Suprapubic skin (tissue), 4 donors: ENCODE data around the gene WDR86. TPM values are rescaled to one million over a fixed set of nuclear protein-coding genes. Genes with fewer than 3 reads are reported as not detected.
A peak's percentile ranks its signal among the peaks of the same experiment; 100 is the strongest.

Experiments
- DNase-seq, 2 donors: peaks; one replicate each; pipeline ENCODE4 v3.0.0-alpha.2; 2019; ENCODE audit warnings: low spot score in 2 of 2
- H3K27ac ChIP-seq: fragments of 200-600 bp; sonication (generic); one replicate; pipeline ENCODE4 v1.5.1; 2019
- H3K27me3 ChIP-seq: fragments of 200-600 bp; sonication (generic); one replicate; pipeline ENCODE4 v1.5.1; 2019
- H3K36me3 ChIP-seq: fragments of 200-600 bp; sonication (generic); one replicate; pipeline ENCODE4 v1.5.1; 2019
- H3K4me1 ChIP-seq: fragments of 200-600 bp; sonication (generic); one replicate; pipeline ENCODE4 v1.5.1; 2019
- H3K4me3 ChIP-seq: fragments of 200-600 bp; sonication (generic); one replicate; pipeline ENCODE4 v1.5.1; 2019; ENCODE audit warnings: mild to moderate bottlenecking
- H3K9me3 ChIP-seq: fragments of 200-600 bp; sonication (generic); one replicate; pipeline ENCODE4 v1.5.1; 2019
- CTCF ChIP-seq, 2 donors: fragments of 200-600 bp in 1 of 2; fragments of 450-650 bp in 1 of 2; sonication (generic) in 1 of 2; IDR thresholded peaks; one replicate each; pipeline ENCODE4 v1.5.1; 2016 to 2019; ENCODE audit warnings: antibody characterized with exemption in 2 of 2, mild to moderate bottlenecking in 1 of 2, moderate library complexity in 1 of 2
- EP300 ChIP-seq: sonication (generic); formaldehyde crosslinking; IDR thresholded peaks from one replicate; pipeline ENCODE4 v1.6.1; 2017; ENCODE audit warnings: antibody characterized with exemption
- POLR2A ChIP-seq, 2 donors: fragments of 450-650 bp; IDR thresholded peaks; one replicate each; pipeline ENCODE4 v1.6.1; 2017; ENCODE audit warnings: antibody characterized with exemption in 2 of 2, mild to moderate bottlenecking in 2 of 2, moderate library complexity in 2 of 2
- POLR2AphosphoS5 ChIP-seq, 3 donors: sonication (generic); formaldehyde crosslinking; IDR thresholded peaks; one replicate each; pipeline ENCODE4 v1.6.1; 2017; ENCODE audit warnings: antibody characterized with exemption in 3 of 3
- WGBS: methylation state at CpG from one replicate; pipeline ENCODE4 v1.1.5; 2018; 5-methylcytosine and 5-hydroxymethylcytosine counted together
- total RNA-seq, 4 donors: library from RNA; depleted of rRNA; stranded (reverse); fragments of >200 nt; gene quantifications; one replicate each; pipeline ENCODE4 v1.1.0, GENCODE V29; 2016

The WDR86 gene
- total RNA-seq, 4 donors from 2014 or later: 0.81 to 2.8 (median 1.4) TPM; not detected in 1

GRCh38 chr7:151408839-151409666, 785 bp downstream of the WDR86 start:
- WGBS: 17% methylated on average over 35 of the region's 61 CpGs
- H3K27me3 ChIP-seq: peaks cover 54% of the 10 kb centered on the region
- H3K4me1 ChIP-seq: peaks cover 28% of the 10 kb centered on the region
- DNase-seq: no peak
- H3K9me3 ChIP-seq: no peaks in the 10 kb centered on the region
- peak overlapping the region; percentile 64 for H3K27ac ChIP-seq
- no peaks in the 10 kb centered on the region for H3K36me3 ChIP-seq
- peak overlapping the region; percentile 54 for H3K4me3 ChIP-seq
- TF ChIP-seq POLR2AphosphoS5 (IDR thresholded peaks at IDR 0.05): no peak

GRCh38 chr7:151408498-151408838, 1.4 kb downstream of the WDR86 start:
- Histone ChIP-seq H3K36me3 (no peaks in the 10 kb centered on the region), H3K9me3 (no peaks in the 10 kb centered on the region), H3K27me3 (peaks cover 50% of the 10 kb centered on the region), H3K4me3 (no peak overlapping the region), H3K27ac (no peak overlapping the region), H3K4me1 (peaks cover 33% of the 10 kb centered on the region)
- whole genome bisulfite sequencing: 72% methylated on average over 7 of the region's 7 CpGs
- DNase-seq: no peak
- TF ChIP-seq POLR2A (IDR thresholded peaks at IDR 0.05) (no peak), CTCF (IDR thresholded peaks at IDR 0.05) (no peak), EP300 (no peak), POLR2AphosphoS5 (IDR thresholded peaks at IDR 0.05) (no peak)

- Histone ChIP-seq H3K27ac (no peak overlapping the region), H3K4me3 (no peak overlapping the region), H3K36me3 (no peaks in the 10 kb centered on the region), H3K27me3 (peaks cover 44% of the 10 kb centered on the region), H3K9me3 (no peaks in the 10 kb centered on the region), H3K4me1 (peaks cover 33% of the 10 kb centered on the region)
- TF ChIP-seq POLR2AphosphoS5 (IDR thresholded peaks at IDR 0.05): no peak
- TF ChIP-seq POLR2A (IDR thresholded peaks at IDR 0.05): no peak
- no peak for TF ChIP-seq CTCF (IDR thresholded peaks at IDR 0.05)
- TF ChIP-seq EP300: no peak
- no peak for DNase-seq
- WGBS: 85% methylated on average over 7 of the region's 9 CpGs
Measured at GRCh38 chr7:151406886-151407583, 2.8 kb downstream of the WDR86 start.

- Histone ChIP-seq H3K4me1 (peaks cover 33% of the 10 kb centered on the region), H3K36me3 (no peaks in the 10 kb centered on the region), H3K9me3 (no peaks in the 10 kb centered on the region), H3K4me3 (no peak overlapping the region), H3K27me3 (peaks cover 36% of the 10 kb centered on the region), H3K27ac (no peak overlapping the region)
- 88% methylated on average over 20 of the region's 24 CpGs for WGBS
- no peak for DNase-seq
- TF ChIP-seq EP300: no peak
- TF ChIP-seq CTCF (IDR thresholded peaks at IDR 0.05): no peak
- no peak for TF ChIP-seq POLR2A (IDR thresholded peaks at IDR 0.05)
- TF ChIP-seq POLR2AphosphoS5 (IDR thresholded peaks at IDR 0.05): no peak
Measured at GRCh38 chr7:151406051-151406875, 3.6 kb downstream of the WDR86 start.

GRCh38 chr7:151405588-151405987, 4.2 kb downstream of the WDR86 start:
- Histone ChIP-seq H3K4me3 (no peak overlapping the region), H3K36me3 (no peaks in the 10 kb centered on the region), H3K9me3 (no peaks in the 10 kb centered on the region), H3K27ac (no peak overlapping the region), H3K27me3 (peaks cover 29% of the 10 kb centered on the region), H3K4me1 (peaks cover 32% of the 10 kb centered on the region)
- TF ChIP-seq POLR2AphosphoS5 (IDR thresholded peaks at IDR 0.05) (no peak), EP300 (no peak), POLR2A (IDR thresholded peaks at IDR 0.05) (no peak), CTCF (IDR thresholded peaks at IDR 0.05) (no peak)
- WGBS: 93% methylated on average over 8 of the region's 10 CpGs
- DNase-seq: no peak
